ENCODE results near the gene TENM3.

DNA sequence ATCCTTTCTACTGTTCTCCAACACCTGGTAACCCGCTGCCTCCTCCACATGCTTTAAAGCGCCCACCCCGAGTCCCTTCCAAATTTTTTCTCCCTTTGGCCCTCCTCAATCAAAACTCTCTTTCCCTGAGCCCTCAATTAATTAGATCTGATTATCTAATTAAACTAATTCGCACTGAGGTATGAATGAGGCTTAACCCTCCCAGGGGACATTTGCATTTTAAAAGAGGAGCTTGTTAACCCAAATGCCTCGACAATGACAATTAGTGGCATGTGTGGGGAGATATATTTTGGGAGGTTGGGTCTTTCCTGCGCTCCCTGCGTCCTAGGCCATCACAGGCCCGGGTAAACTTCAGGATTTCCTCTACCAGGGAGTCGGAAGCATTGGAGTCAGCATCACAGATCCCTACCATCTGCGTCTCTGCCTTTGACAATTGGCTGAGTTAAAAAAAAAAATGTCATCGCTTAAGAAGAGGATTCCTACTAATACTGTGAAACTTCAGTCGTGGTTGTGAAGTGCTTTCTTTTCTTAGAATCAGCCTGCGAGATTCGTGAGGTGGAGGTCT is 50.6 kb downstream of the TENM3 start:
- TF ChIP-seq, protein P1, sequence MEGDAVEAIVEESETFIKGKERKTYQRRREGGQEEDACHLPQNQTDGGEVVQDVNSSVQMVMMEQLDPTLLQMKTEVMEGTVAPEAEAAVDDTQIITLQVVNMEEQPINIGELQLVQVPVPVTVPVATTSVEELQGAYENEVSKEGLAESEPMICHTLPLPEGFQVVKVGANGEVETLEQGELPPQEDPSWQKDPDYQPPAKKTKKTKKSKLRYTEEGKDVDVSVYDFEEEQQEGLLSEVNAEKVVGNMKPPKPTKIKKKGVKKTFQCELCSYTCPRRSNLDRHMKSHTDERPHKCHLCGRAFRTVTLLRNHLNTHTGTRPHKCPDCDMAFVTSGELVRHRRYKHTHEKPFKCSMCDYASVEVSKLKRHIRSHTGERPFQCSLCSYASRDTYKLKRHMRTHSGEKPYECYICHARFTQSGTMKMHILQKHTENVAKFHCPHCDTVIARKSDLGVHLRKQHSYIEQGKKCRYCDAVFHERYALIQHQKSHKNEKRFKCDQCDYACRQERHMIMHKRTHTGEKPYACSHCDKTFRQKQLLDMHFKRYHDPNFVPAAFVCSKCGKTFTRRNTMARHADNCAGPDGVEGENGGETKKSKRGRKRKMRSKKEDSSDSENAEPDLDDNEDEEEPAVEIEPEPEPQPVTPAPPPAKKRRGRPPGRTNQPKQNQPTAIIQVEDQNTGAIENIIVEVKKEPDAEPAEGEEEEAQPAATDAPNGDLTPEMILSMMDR (IDR thresholded peaks at IDR 0.05), result no peak
- no peak for TF ChIP-seq PRRX2 (CRISPR knock-in tag; IDR thresholded peaks at IDR 0.05)
